GM12801 (cell line): ENCODE data around the gene RASA3.

ENCODE experiments used
- TF ChIP-seq, protein P1 (sequence below): IDR thresholded peaks from one replicate; pipeline ENCODE4 v1.5.1; 2011; ENCODE audit warnings: control low read depth; ENCODE audit not compliant: insufficient read length; ENCODE audit errors: extremely low read depth

RASA3 gene

DNA sequence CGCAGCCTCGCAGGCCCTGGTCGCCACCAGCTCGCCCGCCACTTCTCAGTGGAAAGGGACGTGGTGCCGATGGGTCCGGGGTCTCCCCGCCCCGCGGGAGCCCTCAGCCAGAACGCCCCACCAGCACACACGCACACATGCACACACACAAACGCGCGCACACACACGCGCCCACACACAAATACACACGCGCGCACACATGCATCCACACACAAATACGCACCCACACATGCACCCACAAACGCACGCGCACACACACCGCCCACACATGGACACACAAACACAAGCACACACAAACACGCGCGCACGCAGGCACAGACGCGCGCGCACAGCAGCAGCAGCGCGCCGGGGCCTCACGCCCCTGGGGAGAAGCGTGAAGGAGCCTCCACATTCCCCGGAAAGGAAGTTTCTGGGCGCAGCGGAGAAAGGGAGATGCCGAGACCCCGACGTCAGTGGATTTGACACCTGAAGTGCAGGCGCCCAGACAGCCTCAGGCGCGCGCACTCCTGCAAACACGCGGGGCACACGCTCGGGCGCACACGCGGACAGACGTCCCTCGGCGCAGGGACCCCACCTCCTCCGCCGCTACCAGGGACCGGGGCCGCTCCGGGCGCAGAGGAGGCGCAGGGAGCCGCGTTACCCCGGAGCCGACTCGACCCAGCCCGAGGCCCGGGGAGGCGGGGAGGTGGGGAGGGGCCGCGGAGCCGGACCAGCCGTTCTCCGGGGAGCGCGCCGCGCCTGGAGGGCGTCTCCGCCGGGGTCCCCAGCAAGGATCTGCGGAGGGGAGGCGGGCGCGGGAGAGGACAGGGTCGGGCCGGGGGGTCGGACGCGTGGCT, 622 bp downstream of the RASA3 start:
- TF ChIP-seq, protein P1, sequence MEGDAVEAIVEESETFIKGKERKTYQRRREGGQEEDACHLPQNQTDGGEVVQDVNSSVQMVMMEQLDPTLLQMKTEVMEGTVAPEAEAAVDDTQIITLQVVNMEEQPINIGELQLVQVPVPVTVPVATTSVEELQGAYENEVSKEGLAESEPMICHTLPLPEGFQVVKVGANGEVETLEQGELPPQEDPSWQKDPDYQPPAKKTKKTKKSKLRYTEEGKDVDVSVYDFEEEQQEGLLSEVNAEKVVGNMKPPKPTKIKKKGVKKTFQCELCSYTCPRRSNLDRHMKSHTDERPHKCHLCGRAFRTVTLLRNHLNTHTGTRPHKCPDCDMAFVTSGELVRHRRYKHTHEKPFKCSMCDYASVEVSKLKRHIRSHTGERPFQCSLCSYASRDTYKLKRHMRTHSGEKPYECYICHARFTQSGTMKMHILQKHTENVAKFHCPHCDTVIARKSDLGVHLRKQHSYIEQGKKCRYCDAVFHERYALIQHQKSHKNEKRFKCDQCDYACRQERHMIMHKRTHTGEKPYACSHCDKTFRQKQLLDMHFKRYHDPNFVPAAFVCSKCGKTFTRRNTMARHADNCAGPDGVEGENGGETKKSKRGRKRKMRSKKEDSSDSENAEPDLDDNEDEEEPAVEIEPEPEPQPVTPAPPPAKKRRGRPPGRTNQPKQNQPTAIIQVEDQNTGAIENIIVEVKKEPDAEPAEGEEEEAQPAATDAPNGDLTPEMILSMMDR: no peak

DNA sequence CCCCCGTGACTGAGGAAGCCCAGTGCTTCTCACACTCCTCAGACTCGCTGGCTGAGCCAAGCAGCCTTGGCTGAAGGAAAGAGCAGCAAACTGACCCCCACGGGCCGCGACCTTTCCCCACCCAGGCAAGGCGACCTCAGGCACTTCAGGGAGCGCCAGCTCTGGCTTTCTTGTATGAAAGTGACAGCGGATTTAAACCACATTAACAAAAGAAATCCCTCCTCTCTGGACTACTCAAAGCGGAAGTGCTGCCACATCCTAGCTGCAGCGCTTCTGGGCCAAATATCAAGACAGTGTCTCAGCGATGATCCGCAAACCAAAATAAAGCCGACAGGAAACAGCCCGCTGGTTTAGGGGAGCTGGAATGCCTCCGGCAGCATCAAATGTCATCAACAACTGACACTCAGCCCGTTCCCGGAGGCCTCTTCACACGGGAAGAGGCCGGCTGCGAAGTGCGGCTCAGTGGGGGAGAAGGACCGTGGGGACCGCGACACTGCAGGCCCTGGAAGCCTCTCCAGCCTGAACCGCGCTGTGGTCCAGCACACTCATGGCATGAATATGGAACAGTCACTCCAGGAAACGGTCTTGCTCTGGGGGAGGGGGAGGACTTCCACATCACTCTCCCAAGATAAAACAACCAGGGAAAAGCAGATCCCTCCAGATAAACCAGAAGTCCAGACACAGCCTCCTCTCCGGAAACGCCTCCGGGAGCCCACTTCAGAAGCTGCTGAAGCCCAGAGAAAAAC, 1.4 kb downstream of the RASA3 start:
- TF ChIP-seq, protein P1: no peak

DNA sequence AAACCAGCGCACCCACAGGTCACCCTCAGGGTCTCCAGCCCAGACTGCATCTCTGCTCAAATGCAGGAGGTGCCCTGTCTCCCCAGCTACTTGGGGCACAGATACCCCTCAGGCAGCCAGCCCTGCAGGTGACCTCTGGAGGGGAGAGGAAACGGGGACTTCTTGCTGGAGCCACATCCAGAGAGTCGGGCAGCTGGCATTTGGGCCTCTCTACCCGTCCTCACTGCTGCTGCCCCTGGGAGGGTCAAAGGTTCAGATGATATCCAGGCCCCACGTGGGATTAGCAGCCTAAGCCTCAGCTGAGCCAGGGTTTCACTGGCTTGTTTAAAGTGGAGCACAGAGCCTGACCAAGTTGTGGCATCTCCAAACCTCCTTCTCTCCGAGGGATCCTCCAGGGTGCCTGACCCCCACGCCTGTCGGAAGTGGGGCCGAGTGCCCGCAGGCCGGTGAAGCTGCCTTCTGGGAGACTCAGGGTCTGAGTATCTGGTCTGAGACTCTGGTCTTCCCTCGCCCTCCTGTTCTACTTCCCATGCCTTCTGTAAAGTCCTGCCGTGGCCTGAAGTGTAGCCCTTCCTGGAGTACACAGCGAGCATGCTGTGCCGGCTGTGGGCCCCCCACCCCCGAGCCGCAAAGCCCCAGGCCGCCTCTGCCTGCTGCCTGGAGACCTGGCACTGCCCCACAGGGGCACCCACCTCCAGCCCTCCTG, 2.1 kb downstream of the RASA3 start:
- TF ChIP-seq, protein P1: no peak

DNA sequence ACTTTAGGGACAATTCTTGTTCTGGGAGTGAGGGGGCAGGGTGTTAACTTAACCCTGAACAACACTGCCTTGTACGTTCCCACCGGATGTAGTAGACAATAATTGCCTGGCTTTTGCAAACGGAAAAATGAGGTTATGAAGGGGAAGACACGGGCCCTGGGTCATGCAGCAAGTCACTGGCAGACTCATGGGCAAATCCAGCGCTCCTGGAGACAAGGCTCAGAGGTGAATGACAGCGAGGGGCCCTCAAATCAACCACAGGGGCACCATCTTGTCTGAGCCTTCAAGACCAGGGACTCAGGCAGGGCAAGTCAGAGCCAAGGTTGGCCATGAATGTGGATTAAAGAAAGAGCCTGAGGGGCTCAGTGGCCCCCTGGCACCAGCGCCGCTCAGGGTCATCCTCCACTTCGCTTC, 2.8 kb downstream of the RASA3 start:
- TF ChIP-seq, protein P1: no peak

DNA sequence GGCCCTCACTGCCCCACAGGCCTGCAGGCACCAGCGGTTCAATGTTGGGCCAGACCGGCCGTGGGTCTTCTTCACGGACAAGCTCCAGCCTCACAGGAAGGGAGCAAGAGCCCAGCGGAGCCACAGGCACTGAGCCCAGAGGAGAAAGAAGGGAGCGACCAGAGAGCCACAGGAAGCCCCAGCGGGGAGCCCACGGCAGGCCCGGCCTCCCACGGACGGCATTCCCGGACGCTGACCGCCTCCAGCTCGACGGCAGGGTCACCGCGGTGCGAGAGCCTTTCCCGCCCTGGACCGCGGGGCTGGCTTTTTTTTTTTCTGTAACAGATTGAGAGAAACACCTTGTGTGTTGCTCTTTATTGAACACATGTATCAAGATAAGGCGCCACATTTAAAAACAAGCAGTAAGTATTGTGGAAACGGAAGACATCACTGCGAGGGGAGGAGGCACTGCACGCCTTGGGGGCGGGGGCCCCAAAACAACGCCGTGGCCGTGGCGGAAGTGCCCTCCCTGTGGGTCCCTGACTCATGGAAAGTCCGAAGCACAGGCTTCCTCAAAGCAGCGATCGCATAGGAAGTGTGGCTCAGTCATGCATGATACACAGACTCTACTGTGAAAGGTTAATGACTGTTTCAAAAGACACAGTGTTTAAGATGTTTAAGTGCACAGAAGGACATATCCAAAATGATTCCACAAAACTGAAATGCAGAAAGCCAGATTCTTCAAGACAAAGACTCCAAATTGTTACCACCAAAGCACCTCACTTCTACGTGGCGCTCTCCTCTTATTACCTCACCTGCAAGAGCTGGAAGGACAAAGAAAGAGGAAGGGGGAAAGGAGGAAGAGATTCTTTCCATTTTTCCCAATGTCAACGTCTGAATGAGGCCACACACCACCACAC, 3.5 kb downstream of the RASA3 start:
- TF ChIP-seq, protein P1: no peak

DNA sequence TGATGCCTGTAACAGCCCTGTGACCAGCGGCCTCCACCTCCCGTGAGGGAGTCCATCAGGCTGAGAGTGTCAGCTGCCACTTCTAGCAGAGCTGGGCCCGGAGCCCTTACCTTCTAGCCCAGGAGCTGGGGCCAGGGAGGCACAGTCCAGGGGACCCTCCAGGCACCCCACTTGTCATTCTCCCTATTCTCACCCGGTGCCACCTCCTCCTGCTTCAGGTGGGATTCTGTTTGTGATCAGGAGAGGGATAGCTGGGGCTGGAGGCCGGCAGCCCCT, 4.1 kb downstream of the RASA3 start:
- TF ChIP-seq, protein P1: no peak
